Panc1 (cell line): ENCODE data around the gene PRKCB.

Experiments
- REST ChIP-seq, 2 experiments: IDR thresholded peaks; 2 replicates each; pipeline ENCODE4 v1.6.1; 2011 to 2012; ENCODE audit warnings: low read depth in 2 of 2, control low read depth in 1 of 2, low read length in 1 of 2, mild to moderate bottlenecking in 1 of 2, moderate library complexity in 1 of 2; ENCODE audit not compliant: insufficient read depth in 1 of 2
- TF ChIP-seq, protein P1 (sequence below): fragments of 450-650 bp; IDR thresholded peaks from 2 replicates; pipeline ENCODE4 v1.5.1; 2017; ENCODE audit warnings: mild to moderate bottlenecking

DNA sequence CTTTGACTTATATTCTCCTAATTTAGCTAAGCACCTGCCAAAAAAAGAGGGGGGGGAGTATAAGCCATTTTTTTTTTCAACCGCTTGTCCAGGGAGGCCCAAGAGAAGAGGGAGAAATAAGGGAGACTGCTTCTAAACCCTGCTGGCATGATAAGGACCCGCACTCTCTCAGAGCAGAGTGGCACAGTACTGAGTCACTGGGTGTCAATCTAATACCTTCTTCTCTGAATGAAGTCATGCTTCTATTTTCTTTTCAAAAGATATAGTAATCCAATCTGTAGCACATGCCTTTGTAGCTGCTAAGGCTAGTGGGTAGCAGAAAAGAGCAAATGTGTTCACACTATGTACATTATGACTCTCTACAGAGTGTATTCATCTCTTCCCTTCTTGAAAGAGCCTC lies 385.4 kb downstream of the PRKCB start:
- TF ChIP-seq, protein P1, sequence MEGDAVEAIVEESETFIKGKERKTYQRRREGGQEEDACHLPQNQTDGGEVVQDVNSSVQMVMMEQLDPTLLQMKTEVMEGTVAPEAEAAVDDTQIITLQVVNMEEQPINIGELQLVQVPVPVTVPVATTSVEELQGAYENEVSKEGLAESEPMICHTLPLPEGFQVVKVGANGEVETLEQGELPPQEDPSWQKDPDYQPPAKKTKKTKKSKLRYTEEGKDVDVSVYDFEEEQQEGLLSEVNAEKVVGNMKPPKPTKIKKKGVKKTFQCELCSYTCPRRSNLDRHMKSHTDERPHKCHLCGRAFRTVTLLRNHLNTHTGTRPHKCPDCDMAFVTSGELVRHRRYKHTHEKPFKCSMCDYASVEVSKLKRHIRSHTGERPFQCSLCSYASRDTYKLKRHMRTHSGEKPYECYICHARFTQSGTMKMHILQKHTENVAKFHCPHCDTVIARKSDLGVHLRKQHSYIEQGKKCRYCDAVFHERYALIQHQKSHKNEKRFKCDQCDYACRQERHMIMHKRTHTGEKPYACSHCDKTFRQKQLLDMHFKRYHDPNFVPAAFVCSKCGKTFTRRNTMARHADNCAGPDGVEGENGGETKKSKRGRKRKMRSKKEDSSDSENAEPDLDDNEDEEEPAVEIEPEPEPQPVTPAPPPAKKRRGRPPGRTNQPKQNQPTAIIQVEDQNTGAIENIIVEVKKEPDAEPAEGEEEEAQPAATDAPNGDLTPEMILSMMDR: no peak
- TF ChIP-seq REST (IDR thresholded peaks at IDR 0.05; ENCODE audit: insufficient read depth in 1 of 2, low read depth in 2 of 2, low read length in 1 of 2): no peak
